Activated CD8-positive, alpha-beta T cell treated with anti-CD3 and anti-CD28 coated beads, Interleukin-2, amount 10 ng/mL, durations not matched to agents 7 days and 5 days (primary cell): ENCODE results near the gene RNF151. TPM values are rescaled to one million over a fixed set of nuclear protein-coding genes. Genes with fewer than 3 reads are reported as not detected.

Experiments used
- ATAC-seq: fragments of 150-1000 bp; cut with Tn5 transposase; one replicate; pipeline ENCODE4 v1.10.0; 2021; ENCODE audit warnings: moderate library complexity
- CTCF ChIA-PET: fragments of 350-600 bp; sonication (Branson Sonifier 250); formaldehyde crosslinking; loops from one replicate; lab custom pipeline; 2021; ENCODE audit warnings: antibody characterized with exemption; lab: Charles Lee
- POLR2A ChIA-PET: fragments of 350-600 bp; sonication (Branson Sonifier 250); formaldehyde crosslinking; loops from one replicate; lab custom pipeline; 2021; ENCODE audit warnings: antibody characterized with exemption; lab: Charles Lee
- DNase-seq: peaks from one replicate; pipeline ENCODE4 v3.0.0-alpha.2; 2020
- H3K27ac Mint-ChIP-seq: one replicate; pipeline ENCODE4 v1.8.0; 2021; ENCODE audit warnings: mild to moderate bottlenecking, mixed read lengths
- H3K27me3 Mint-ChIP-seq: one replicate; pipeline ENCODE4 v1.8.0; 2021; ENCODE audit warnings: low read depth, mixed read lengths
- H3K36me3 Mint-ChIP-seq: one replicate; pipeline ENCODE4 v1.8.0; 2021; ENCODE audit warnings: low read depth, mixed read lengths
- H3K4me1 Mint-ChIP-seq: one replicate; pipeline ENCODE4 v1.8.0; 2021; ENCODE audit warnings: low read depth, mixed read lengths
- H3K4me3 Mint-ChIP-seq: one replicate; pipeline ENCODE4 v1.8.0; 2021; ENCODE audit warnings: mild to moderate bottlenecking, mixed read lengths
- H3K9me3 Mint-ChIP-seq: one replicate; pipeline ENCODE4 v1.8.0; 2022; ENCODE audit warnings: mixed read lengths; ENCODE audit not compliant: insufficient read depth
- total RNA-seq, 2 experiments: library from RNA; stranded (reverse); gene quantifications; one replicate each; pipeline ENCODE4 v1.2.3, GENCODE V29; 2021

The RNF151 gene
- total RNA-seq, 2 experiments from 2014 or later, result not detected

- ATAC-seq (no peak), DNase-seq (no peak)
- Mint-ChIP-seq H3K27ac (no peak overlapping the region), H3K4me1 (peaks cover 18% of the 10 kb centered on the region), H3K27me3 (no peaks in the 10 kb centered on the region), H3K9me3 (no peaks in the 10 kb centered on the region), H3K4me3 (no peak overlapping the region), H3K36me3 (peaks cover 33% of the 10 kb centered on the region)
- ChIA-PET POLR2A (interaction anchor here (1.3 to 1.4 kb wide), 2 partner anchors 12 to 35 kb away, joined by 3 to 5 read pairs; partner anchors contain the start of gene RPS2), CTCF (interaction anchor here (1.3 kb wide), 1 partner anchor 140 kb away, joined by 5 read pairs; no protein-coding TSS in a partner anchor)
These were observed 33.3 kb downstream of the RNF151 start for GRCh38 chr16:1999866-2000514.

- H3K27ac Mint-ChIP-seq, result no peak overlapping the region
- CTCF ChIA-PET, result interaction anchor here (1.3 kb wide), 1 partner anchor 139 kb away, joined by 5 read pairs; no protein-coding TSS in a partner anchor
- DNase-seq, result no peak
- peaks cover 23% of the 10 kb centered on the region for H3K4me1 Mint-ChIP-seq
- POLR2A ChIA-PET, result interaction anchor here (1.3 to 1.4 kb wide), 2 partner anchors 13 to 36 kb away, joined by 3 to 5 read pairs; partner anchors contain the start of gene RPS2
- H3K4me3 Mint-ChIP-seq, result no peak overlapping the region
- no peaks in the 10 kb centered on the region for H3K27me3 Mint-ChIP-seq
- no peaks in the 10 kb centered on the region for H3K9me3 Mint-ChIP-seq
- no peak for ATAC-seq
- H3K36me3 Mint-ChIP-seq, result peaks cover 29% of the 10 kb centered on the region
These were observed 34.4 kb downstream of the RNF151 start for GRCh38 chr16:2001035-2001434.

GRCh38 chr16:2001456-2002355 lies 35.0 kb downstream of the RNF151 start:
- CTCF ChIA-PET, result interaction anchor here (3.1 kb wide), 1 partner anchor 153 kb away, joined by 14 read pairs; the partner anchor contains the start of gene TRAF7
- H3K4me3 Mint-ChIP-seq, result no peak overlapping the region
- no peak for ATAC-seq
- H3K27me3 Mint-ChIP-seq, result no peaks in the 10 kb centered on the region
- H3K9me3 Mint-ChIP-seq, result no peaks in the 10 kb centered on the region
- peaks cover 31% of the 10 kb centered on the region for H3K36me3 Mint-ChIP-seq
- peaks cover 23% of the 10 kb centered on the region for H3K4me1 Mint-ChIP-seq
- no peak overlapping the region for H3K27ac Mint-ChIP-seq
- no peak for DNase-seq
- POLR2A ChIA-PET, result interaction anchor here (1.2 to 1.3 kb wide), 2 partner anchors 14 to 154 kb away, joined by 3 read pairs; partner anchors contain the start of gene TRAF7

GRCh38 chr16:2002406-2003230 lies 36.0 kb downstream of the RNF151 start:
- no peak for DNase-seq
- Mint-ChIP-seq H3K4me3 (no peak overlapping the region), H3K4me1 (peaks cover 23% of the 10 kb centered on the region), H3K9me3 (no peaks in the 10 kb centered on the region), H3K27ac (no peak overlapping the region), H3K36me3 (peaks cover 31% of the 10 kb centered on the region), H3K27me3 (no peaks in the 10 kb centered on the region)
- POLR2A ChIA-PET, result interaction anchor here (1.1 to 1.2 kb wide), 2 partner anchors 42 to 153 kb away, joined by 3 read pairs; partner anchors contain the start of gene TRAF7
- ATAC-seq, result no peak
- CTCF ChIA-PET, result interaction anchor here (1.4 to 3.1 kb wide), 7 partner anchors 11 to 152 kb away, joined by 9 to 21 read pairs (median 13); partner anchors contain the start of genes GFER, NPW, PKD1 and TRAF7

GRCh38 chr16:2003231-2003826 lies 36.7 kb downstream of the RNF151 start:
- H3K9me3 Mint-ChIP-seq, result no peaks in the 10 kb centered on the region
- H3K27ac Mint-ChIP-seq, result no peak overlapping the region
- H3K36me3 Mint-ChIP-seq, result peaks cover 32% of the 10 kb centered on the region
- ChIA-PET CTCF (interaction anchor here (0.7 to 3.1 kb wide), 15 partner anchors 8 to 151 kb away, joined by 3 to 41 read pairs (median 9); partner anchors contain the start of genes GFER, MSRB1, NPW and PKD1), POLR2A (interaction anchor here (0.6 to 1.4 kb wide), 4 partner anchors 38 to 971 kb away, joined by 3 to 5 read pairs (median 3); partner anchors contain the start of gene RPS2)
- DNase-seq, result no peak
- no peak overlapping the region for H3K4me3 Mint-ChIP-seq
- peaks cover 30% of the 10 kb centered on the region for H3K4me1 Mint-ChIP-seq
- ATAC-seq, result no peak
- no peaks in the 10 kb centered on the region for H3K27me3 Mint-ChIP-seq

- H3K9me3 Mint-ChIP-seq, result no peaks in the 10 kb centered on the region
- peaks cover 35% of the 10 kb centered on the region for H3K4me1 Mint-ChIP-seq
- H3K4me3 Mint-ChIP-seq, result no peak overlapping the region
- POLR2A ChIA-PET, result interaction anchor here (0.6 to 1.4 kb wide), 5 partner anchors 39 to 970 kb away, joined by 3 to 6 read pairs (median 3); partner anchors contain the start of genes RPS2 and TRAF7
- DNase-seq, result peak; percentile 91
- H3K27me3 Mint-ChIP-seq, result no peaks in the 10 kb centered on the region
- CTCF ChIA-PET, result interaction anchor here (0.6 to 3.1 kb wide), 25 partner anchors 8 to 177 kb away, joined by 3 to 41 read pairs (median 5); partner anchors contain the start of genes FAHD1, GFER, HAGH and MSRB1
- H3K36me3 Mint-ChIP-seq, result peaks cover 37% of the 10 kb centered on the region
- H3K27ac Mint-ChIP-seq, result no peak overlapping the region
- peak; percentile 92 for ATAC-seq
These were observed 37.4 kb downstream of the RNF151 start for GRCh38 chr16:2003827-2004641.

- H3K4me1 Mint-ChIP-seq, result peaks cover 35% of the 10 kb centered on the region
- H3K27ac Mint-ChIP-seq, result no peak overlapping the region
- H3K9me3 Mint-ChIP-seq, result no peaks in the 10 kb centered on the region
- POLR2A ChIA-PET, result interaction anchor here (0.5 to 1.4 kb wide), 3 partner anchors 34 to 150 kb away, joined by 3 to 6 read pairs (median 5); partner anchors contain the start of genes RPS2 and TRAF7
- H3K4me3 Mint-ChIP-seq, result no peak overlapping the region
- DNase-seq (no peak), ATAC-seq (no peak)
- peaks cover 37% of the 10 kb centered on the region for H3K36me3 Mint-ChIP-seq
- H3K27me3 Mint-ChIP-seq, result no peaks in the 10 kb centered on the region
- CTCF ChIA-PET, result interaction anchor here (0.9 to 3.1 kb wide), 11 partner anchors 9 to 157 kb away, joined by 3 to 41 read pairs (median 10); partner anchors contain the start of genes NOXO1, PKD1, TBL3 and TRAF7
These were observed 38.3 kb downstream of the RNF151 start for GRCh38 chr16:2004795-2005517.

GRCh38 chr16:2005646-2006045 lies 39.0 kb downstream of the RNF151 start:
- CTCF ChIA-PET, result interaction anchor here (2.3 kb wide), 1 partner anchor 134 kb away, joined by 41 read pairs; no protein-coding TSS in a partner anchor
- Mint-ChIP-seq H3K4me3 (no peak overlapping the region), H3K36me3 (peaks cover 37% of the 10 kb centered on the region), H3K27me3 (no peaks in the 10 kb centered on the region), H3K4me1 (peaks cover 41% of the 10 kb centered on the region), H3K9me3 (no peaks in the 10 kb centered on the region), H3K27ac (peak overlapping the region; percentile 74)
- DNase-seq, result no peak
- POLR2A ChIA-PET, result interaction anchor here (0.5 kb wide), 1 partner anchor 35 kb away, joined by 3 read pairs; no protein-coding TSS in a partner anchor
- no peak for ATAC-seq

- H3K4me3 Mint-ChIP-seq, result peak overlapping the region; percentile 10
- CTCF ChIA-PET, result no interaction called here
- H3K4me1 Mint-ChIP-seq, result peaks cover 41% of the 10 kb centered on the region
- no peaks in the 10 kb centered on the region for H3K27me3 Mint-ChIP-seq
- POLR2A ChIA-PET, result no interaction called here
- H3K27ac Mint-ChIP-seq, result peak overlapping the region; percentile 74
- ATAC-seq (no peak), DNase-seq (no peak)
- peaks cover 32% of the 10 kb centered on the region for H3K36me3 Mint-ChIP-seq
- H3K9me3 Mint-ChIP-seq, result no peaks in the 10 kb centered on the region
These were observed 39.7 kb downstream of the RNF151 start for GRCh38 chr16:2006317-2006716.
